ENCODE results near the gene SLC17A5. TPM values are rescaled to one million over a fixed set of nuclear protein-coding genes. Genes with fewer than 3 reads are reported as not detected.
"Not testable (repeated sequence)": the region's sequence is repeated elsewhere in the genome, so short reads cannot be mapped to it uniquely, and the experiment has no call there.

SLC17A5 gene
- total and polyA plus RNA-seq, 2 experiments from 2014 or later, result 18.4 to 20.1 TPM

DNA sequence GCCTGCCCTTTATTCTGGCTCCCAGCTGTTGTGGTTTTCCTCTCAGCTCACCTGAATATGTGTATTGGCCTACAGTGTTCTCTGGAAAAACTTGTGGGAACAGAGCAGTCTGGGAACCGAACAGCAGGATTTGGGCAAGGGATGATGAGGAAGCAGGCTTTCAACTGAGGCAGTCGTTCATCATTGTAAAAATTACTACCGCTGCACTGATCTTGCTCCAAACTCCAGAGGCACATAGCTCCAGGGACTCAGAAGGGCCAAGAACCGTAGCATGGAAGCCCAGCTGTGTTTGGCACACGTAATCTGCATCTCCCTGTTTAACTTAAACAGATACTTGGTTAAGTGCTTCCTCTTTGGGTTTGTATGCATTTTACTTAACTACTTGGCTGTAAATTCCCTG lies 84.7 kb downstream of the SLC17A5 start:
- no peaks in the 10 kb centered on the region for H4K20me1 ChIP-seq (ENCODE audit: insufficient read depth)

DNA sequence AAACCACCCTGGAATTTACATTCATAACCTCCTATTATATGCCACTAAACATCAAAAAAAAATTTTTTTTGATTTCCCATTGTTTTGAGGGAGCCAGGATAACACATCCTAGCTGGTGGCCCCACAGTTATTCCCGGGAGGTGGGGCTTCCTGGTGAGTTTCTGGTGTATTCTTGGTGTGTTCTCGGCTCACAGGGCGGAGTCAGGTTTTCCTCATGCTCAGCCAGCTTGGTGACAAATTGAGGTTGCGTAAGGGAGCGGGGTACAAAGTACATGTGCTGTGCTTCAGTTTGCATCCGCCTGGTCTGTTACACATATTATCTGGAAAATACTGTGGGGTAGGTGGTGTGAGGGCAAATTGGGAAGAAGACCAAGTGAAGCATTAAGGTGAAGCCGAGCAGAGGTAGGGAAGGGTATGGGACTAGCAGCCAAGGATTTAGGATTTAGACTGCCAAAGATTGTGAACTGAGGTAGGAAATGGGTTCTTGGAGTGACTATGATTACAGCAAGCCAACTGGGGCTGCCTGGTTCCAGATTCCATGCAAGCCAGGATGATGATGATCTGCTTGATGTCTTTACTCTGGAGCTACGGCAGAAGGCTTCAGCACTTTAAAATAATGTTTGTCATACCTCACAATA lies 86.7 kb downstream of the SLC17A5 start:
- H3K9ac ChIP-seq, result peak overlapping the region; percentile 45
- H3K79me2 ChIP-seq (ENCODE audit: insufficient read depth), result no peaks in the 10 kb centered on the region
- DNase-seq, result peak; percentile 95
- H3K9me3 ChIP-seq (ENCODE audit: low read depth), result no peaks in the 10 kb centered on the region
- no peak for TF ChIP-seq EZH2phosphoT487 (IDR thresholded peaks at IDR 0.05; ENCODE audit: insufficient read depth, low read depth)
- TF ChIP-seq EZH2 (IDR thresholded peaks at IDR 0.05; ENCODE audit: insufficient read depth, poor library complexity, severe bottlenecking), result no peak
- no peaks in the 10 kb centered on the region for H4K20me1 ChIP-seq (ENCODE audit: insufficient read depth)
- peak overlapping the region; percentile 66 for H2AFZ ChIP-seq
- in situ Hi-C loops (cut with MboI), result no loop called here
- H3F3A ChIP-seq (ENCODE audit: insufficient read depth), result peaks cover 17% of the 10 kb centered on the region
- whole genome bisulfite sequencing, 2 experiments (ENCODE audit: low coverage in 1 of 2, low lambda C conversion rate in 2 of 2, missing lambda C conversion rate in 2 of 2), result 3 to 4% methylated on average over 8 of the region's 8 CpGs
- H3K27ac ChIP-seq, result peak overlapping the region; percentile 75
- H3K4me1 ChIP-seq (ENCODE audit: insufficient read depth), result peaks cover 18% of the 10 kb centered on the region
- no peaks in the 10 kb centered on the region for H3K27me3 ChIP-seq (replicated peaks; ENCODE audit: insufficient read depth)
- H3K9me2 ChIP-seq (ENCODE audit: insufficient read depth), result no peaks in the 10 kb centered on the region
- H3K4me3 ChIP-seq, result peak overlapping the region; percentile 40
- no peaks in the 10 kb centered on the region for H3K36me3 ChIP-seq (ENCODE audit: low read depth)
- peak overlapping the region; percentile 49 for H3K4me2 ChIP-seq (ENCODE audit: unreplicated experiment)

More for the DNA sequence above, 84.7 kb downstream of the SLC17A5 start:
- Histone ChIP-seq H3K9ac (no peak overlapping the region), H3K4me2 (ENCODE audit: unreplicated experiment) (no peak overlapping the region), H3K27ac (no peak overlapping the region), H3K9me3 (ENCODE audit: low read depth) (no peaks in the 10 kb centered on the region), H3K27me3 (replicated peaks; ENCODE audit: insufficient read depth) (no peaks in the 10 kb centered on the region), H3K9me2 (ENCODE audit: insufficient read depth) (no peaks in the 10 kb centered on the region), H3F3A (ENCODE audit: insufficient read depth) (peaks cover 17% of the 10 kb centered on the region), H3K4me3 (no peak overlapping the region), H2AFZ (no peak overlapping the region), H3K79me2 (ENCODE audit: insufficient read depth) (no peaks in the 10 kb centered on the region), H3K36me3 (ENCODE audit: low read depth) (no peaks in the 10 kb centered on the region), H3K4me1 (ENCODE audit: insufficient read depth) (peaks cover 18% of the 10 kb centered on the region)
- TF ChIP-seq EZH2 (IDR thresholded peaks at IDR 0.05; ENCODE audit: insufficient read depth, poor library complexity, severe bottlenecking) (no peak), EZH2phosphoT487 (IDR thresholded peaks at IDR 0.05; ENCODE audit: insufficient read depth, low read depth) (no peak)
- 44 to 51% methylated on average over 5 of the region's 5 CpGs for WGBS, 2 experiments (ENCODE audit: low coverage in 1 of 2, low lambda C conversion rate in 2 of 2, missing lambda C conversion rate in 2 of 2)
- in situ Hi-C loops (cut with MboI), result no loop called here
- DNase-seq, result no peak

DNA sequence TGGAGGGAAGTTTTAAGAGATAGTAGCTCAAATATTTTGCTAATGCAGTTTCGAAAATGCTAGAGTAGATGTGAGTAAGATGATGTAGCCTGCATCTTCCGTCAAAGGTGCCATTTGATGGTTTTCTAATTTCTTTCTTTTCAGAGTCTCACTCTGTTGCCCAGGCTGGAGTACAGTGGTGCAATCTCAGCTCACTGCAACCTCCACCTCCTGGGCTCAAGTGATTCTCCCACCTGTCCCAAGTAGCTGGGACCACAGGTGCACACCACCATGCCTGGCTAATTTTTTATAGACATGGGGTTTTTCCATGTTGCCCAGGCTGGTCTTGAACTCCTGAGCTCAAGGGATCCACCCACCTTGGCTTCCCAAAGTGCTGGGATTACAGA lies 87.3 kb downstream of the SLC17A5 start:
- H3K79me2 ChIP-seq (ENCODE audit: insufficient read depth); H3K9me3 ChIP-seq (ENCODE audit: low read depth); H3K9me2 ChIP-seq (ENCODE audit: insufficient read depth); H3K27me3 ChIP-seq (replicated peaks; ENCODE audit: insufficient read depth); in situ Hi-C loops (cut with MboI); DNase-seq; H4K20me1 ChIP-seq (ENCODE audit: insufficient read depth); H3K36me3 ChIP-seq (ENCODE audit: low read depth): not testable (repeated sequence)
- H2AFZ ChIP-seq, result peak overlapping the region; percentile 66
- peak overlapping the region; percentile 45; the same call in 1 of the 2 replicates for H3K9ac ChIP-seq
- peak overlapping the region; percentile 49 for H3K4me2 ChIP-seq (ENCODE audit: unreplicated experiment)
- peak overlapping the region; percentile 75 for H3K27ac ChIP-seq
- peaks cover 17% of the 10 kb centered on the region for H3F3A ChIP-seq (ENCODE audit: insufficient read depth)
- H3K4me3 ChIP-seq, result peak overlapping the region; percentile 40
- 84 to 86% methylated on average over 2 of the region's 2 CpGs for WGBS, 2 experiments (ENCODE audit: low coverage in 1 of 2, low lambda C conversion rate in 2 of 2, missing lambda C conversion rate in 2 of 2)
- H3K4me1 ChIP-seq (ENCODE audit: insufficient read depth), result peaks cover 18% of the 10 kb centered on the region

DNA sequence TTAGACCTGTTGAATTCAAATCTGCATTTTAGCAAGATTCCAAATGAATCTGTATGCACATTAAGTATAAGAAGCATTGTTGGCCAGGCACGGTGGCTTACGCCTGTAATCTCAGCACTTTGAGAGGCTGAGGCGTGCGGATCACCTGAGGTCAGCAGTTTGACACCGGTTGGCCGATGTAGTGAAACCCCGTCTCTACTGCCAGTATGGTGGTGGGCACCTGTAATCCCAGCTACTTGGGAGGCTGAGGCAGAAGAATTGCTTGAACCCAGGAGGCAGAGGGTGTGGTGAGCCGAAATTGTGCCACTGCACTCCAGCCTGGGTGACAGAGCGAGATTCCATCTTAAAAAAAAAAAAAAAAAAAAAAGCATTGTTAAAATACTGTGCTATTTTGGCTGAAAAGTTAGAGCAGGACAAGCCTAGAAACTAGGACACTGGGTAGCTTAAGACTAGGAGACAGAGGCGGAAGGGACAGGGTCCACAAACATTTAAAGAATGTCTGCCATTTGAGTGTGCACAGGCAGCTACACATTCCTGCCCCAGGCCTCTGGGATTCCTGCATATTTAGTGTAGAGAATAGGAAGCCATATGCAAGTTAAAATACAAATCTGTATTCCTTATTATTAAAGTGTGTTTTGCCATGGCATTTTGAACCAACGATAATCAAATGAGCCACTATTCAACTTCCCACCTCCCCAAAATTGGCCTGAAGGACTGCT lies 87.9 kb downstream of the SLC17A5 start:
- Histone ChIP-seq H3K9me3 (ENCODE audit: low read depth) (no peaks in the 10 kb centered on the region), H3K9me2 (ENCODE audit: insufficient read depth) (no peaks in the 10 kb centered on the region), H2AFZ (peak overlapping the region; percentile 66), H4K20me1 (ENCODE audit: insufficient read depth) (no peaks in the 10 kb centered on the region), H3K4me2 (ENCODE audit: unreplicated experiment) (peak overlapping the region; percentile 49), H3K27ac (no peak overlapping the region), H3F3A (ENCODE audit: insufficient read depth) (peaks cover 17% of the 10 kb centered on the region), H3K4me3 (no peak overlapping the region), H3K36me3 (ENCODE audit: low read depth) (no peaks in the 10 kb centered on the region), H3K4me1 (ENCODE audit: insufficient read depth) (peaks cover 18% of the 10 kb centered on the region), H3K79me2 (ENCODE audit: insufficient read depth) (no peaks in the 10 kb centered on the region), H3K9ac (no peak overlapping the region), H3K27me3 (replicated peaks; ENCODE audit: insufficient read depth) (no peaks in the 10 kb centered on the region)
- 95 to 96% methylated on average over 11 of the region's 11 CpGs for WGBS, 2 experiments (ENCODE audit: low coverage in 1 of 2, low lambda C conversion rate in 2 of 2, missing lambda C conversion rate in 2 of 2)
- peak; percentile 12 for DNase-seq
- TF ChIP-seq EZH2 (IDR thresholded peaks at IDR 0.05; ENCODE audit: insufficient read depth, poor library complexity, severe bottlenecking), result no peak
- no peak for TF ChIP-seq EZH2phosphoT487 (IDR thresholded peaks at IDR 0.05; ENCODE audit: insufficient read depth, low read depth)
- in situ Hi-C loops (cut with MboI), result no loop called here
